A673 (cell line): ENCODE data around the gene TP53. TPM values are rescaled to one million over a fixed set of nuclear protein-coding genes. Genes with fewer than 3 reads are reported as not detected.
A peak's percentile ranks its signal among the peaks of the same experiment; 100 is the strongest.

ENCODE experiments used
- BruUV-seq: library from RNA; stranded (reverse); fragments of 400-500 nt; replicated peaks from 2 replicates; lab custom pipeline; 2021; lab: Mats Ljungman, UMichigan
- CTCF ChIA-PET: fragments of 300-600 bp; sonication (Branson Sonifier 250); formaldehyde crosslinking; loops from one replicate; lab custom pipeline; 2022; ENCODE audit warnings: antibody characterized with exemption; lab: Charles Lee
- POLR2A ChIA-PET: fragments of 300-600 bp; sonication (Branson Sonifier 250); formaldehyde crosslinking; loops from one replicate; lab custom pipeline; 2022; ENCODE audit warnings: antibody characterized with exemption; ENCODE audit not compliant: low non-redundant PET; lab: Charles Lee
- DNase-seq: peaks from one replicate; pipeline ENCODE4 v3.0.0-alpha.2; 2015; ENCODE audit warnings: low spot score
- H3K27ac ChIP-seq: fragments of 200-600 bp; sonication (generic); 2 replicates; pipeline ENCODE4 v1.5.1; 2016; ENCODE audit warnings: mixed run types, low read depth, mild to moderate bottlenecking, mixed read lengths, antibody characterized with exemption, low read length; ENCODE audit not compliant: poor library complexity, severe bottlenecking
- H3K27me3 ChIP-seq: fragments of 200-600 bp; sonication (generic); replicated peaks from 2 replicates; pipeline ENCODE4 v1.6.1; 2017; ENCODE audit warnings: mixed run types, low read depth, mild to moderate bottlenecking, mixed read lengths, antibody characterized with exemption, low read length; ENCODE audit not compliant: insufficient read depth, poor library complexity
- H3K36me3 ChIP-seq: fragments of 200-600 bp; sonication (generic); 2 replicates; pipeline ENCODE4 v1.6.1; 2016; ENCODE audit warnings: mixed run types, mild to moderate bottlenecking, mixed read lengths, antibody characterized with exemption, low read length; ENCODE audit not compliant: insufficient read depth, poor library complexity, severe bottlenecking
- H3K4me1 ChIP-seq: fragments of 200-600 bp; sonication (generic); 2 replicates; pipeline ENCODE4 v1.6.1; 2017; ENCODE audit warnings: mixed run types, mild to moderate bottlenecking, mixed read lengths, antibody characterized with exemption, low read length; ENCODE audit not compliant: insufficient read depth, poor library complexity, severe bottlenecking
- H3K4me3 ChIP-seq: fragments of 200-600 bp; sonication (generic); 2 replicates; pipeline ENCODE4 v1.5.1; 2016; ENCODE audit warnings: low read depth, mixed run types, mild to moderate bottlenecking, mixed read lengths, low read length; ENCODE audit not compliant: poor library complexity, severe bottlenecking
- H3K9me3 ChIP-seq: fragments of 200-600 bp; sonication (generic); 2 replicates; pipeline ENCODE4 v1.6.1; 2016; ENCODE audit warnings: mixed run types, low read depth, mild to moderate bottlenecking, mixed read lengths, antibody characterized with exemption, low read length; ENCODE audit not compliant: poor library complexity, severe bottlenecking
- EZH2 ChIP-seq: fragments of 200-600 bp; sonication (generic); IDR thresholded peaks from 2 replicates; pipeline ENCODE4 v1.6.1; 2017; ENCODE audit warnings: borderline replicate concordance, low read depth, mild to moderate bottlenecking, mixed read lengths, antibody characterized with exemption, low read length; ENCODE audit not compliant: poor library complexity, severe bottlenecking
- intact Hi-C: fragments of 100-400 bp; cut with micrococcal nuclease; formaldehyde crosslinking; loops from one replicate; pipeline ENCODE4 v1.10.0; 2022; ENCODE audit not compliant: unreplicated experiment
- total RNA-seq: library from RNA; stranded (reverse); gene quantifications from 2 replicates; pipeline ENCODE4 v1.2.3, GENCODE V29; 2021
- TF ChIP-seq, protein P1 (sequence below): fragments of 300-800, 200-600 bp; sonication (generic); conservative IDR thresholded peaks from 2 replicates; pipeline ENCODE4 v1.5.1; 2017; ENCODE audit warnings: low read depth, mild to moderate bottlenecking, antibody characterized with exemption, low read length, moderate library complexity, mixed read lengths

Gene TP53
- total RNA-seq, 1 experiment from 2014 or later: 34.8 TPM

DNA sequence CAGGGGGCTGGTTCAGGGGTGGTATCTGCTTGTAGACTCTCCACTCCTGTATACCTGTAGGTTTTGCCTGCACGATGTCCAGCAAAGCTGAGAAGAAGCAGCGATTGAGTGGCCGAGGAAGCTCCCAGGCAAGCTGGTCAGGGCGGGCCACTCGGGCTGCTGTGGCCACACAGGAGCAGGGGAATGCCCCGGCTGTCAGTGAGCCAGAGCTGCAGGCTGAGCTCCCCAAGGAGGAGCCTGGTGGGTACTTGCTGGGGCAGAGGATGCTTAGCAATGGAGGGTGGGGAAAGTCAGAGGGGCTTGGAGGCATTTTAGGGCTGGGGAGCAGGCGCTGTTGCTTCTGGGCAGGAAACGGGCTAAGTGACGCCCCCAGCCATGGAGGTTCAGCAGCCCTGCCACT, 32.4 kb upstream of the TP53 start:
- H3K27me3 ChIP-seq: no peaks in the 10 kb centered on the region
- H3K4me3 ChIP-seq: no peak overlapping the region
- CTCF ChIA-PET: no interaction called here

DNA sequence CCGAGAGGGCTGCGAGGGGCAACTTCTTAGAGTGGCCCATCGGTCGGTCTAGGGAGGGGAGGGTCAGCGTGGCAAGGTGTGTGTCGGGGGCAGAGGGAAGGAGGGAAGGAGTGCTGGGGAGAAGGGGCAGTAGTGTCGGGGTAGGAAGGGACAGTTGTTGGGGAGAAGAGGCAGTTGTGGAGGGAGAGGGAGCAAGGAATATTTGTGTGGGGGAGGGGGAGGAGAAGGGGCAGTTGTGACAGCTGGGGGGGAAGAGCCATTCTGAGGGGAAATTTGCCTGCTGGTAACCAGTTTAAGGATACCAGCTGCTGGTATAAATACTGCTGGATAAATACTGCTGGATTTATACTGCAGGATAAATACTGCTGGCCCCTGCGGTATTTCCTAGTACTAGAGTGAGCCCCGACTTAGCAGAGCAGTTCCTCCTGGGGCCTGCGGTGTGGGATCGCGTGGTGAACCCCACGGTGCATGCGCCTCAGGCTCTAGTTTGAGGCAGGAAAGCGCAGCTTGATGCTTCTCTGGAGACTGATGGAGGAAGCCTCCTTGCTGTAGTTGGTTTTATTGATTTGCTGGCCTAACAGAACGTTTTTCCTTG, 30.6 kb upstream of the TP53 start:
- intact Hi-C loops: loop anchor here (1.0 kb wide), 1 partner anchor 14 kb away; no protein-coding TSS in a partner anchor
- no peak for TF ChIP-seq EZH2
- TF ChIP-seq, protein P1, sequence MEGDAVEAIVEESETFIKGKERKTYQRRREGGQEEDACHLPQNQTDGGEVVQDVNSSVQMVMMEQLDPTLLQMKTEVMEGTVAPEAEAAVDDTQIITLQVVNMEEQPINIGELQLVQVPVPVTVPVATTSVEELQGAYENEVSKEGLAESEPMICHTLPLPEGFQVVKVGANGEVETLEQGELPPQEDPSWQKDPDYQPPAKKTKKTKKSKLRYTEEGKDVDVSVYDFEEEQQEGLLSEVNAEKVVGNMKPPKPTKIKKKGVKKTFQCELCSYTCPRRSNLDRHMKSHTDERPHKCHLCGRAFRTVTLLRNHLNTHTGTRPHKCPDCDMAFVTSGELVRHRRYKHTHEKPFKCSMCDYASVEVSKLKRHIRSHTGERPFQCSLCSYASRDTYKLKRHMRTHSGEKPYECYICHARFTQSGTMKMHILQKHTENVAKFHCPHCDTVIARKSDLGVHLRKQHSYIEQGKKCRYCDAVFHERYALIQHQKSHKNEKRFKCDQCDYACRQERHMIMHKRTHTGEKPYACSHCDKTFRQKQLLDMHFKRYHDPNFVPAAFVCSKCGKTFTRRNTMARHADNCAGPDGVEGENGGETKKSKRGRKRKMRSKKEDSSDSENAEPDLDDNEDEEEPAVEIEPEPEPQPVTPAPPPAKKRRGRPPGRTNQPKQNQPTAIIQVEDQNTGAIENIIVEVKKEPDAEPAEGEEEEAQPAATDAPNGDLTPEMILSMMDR: no peak
- Histone ChIP-seq H3K4me3 (peak overlapping the region; percentile 61), H3K27ac (no peak overlapping the region), H3K4me1 (peaks cover 18% of the 10 kb centered on the region), H3K27me3 (no peaks in the 10 kb centered on the region), H3K9me3 (no peaks in the 10 kb centered on the region), H3K36me3 (no peaks in the 10 kb centered on the region)
- ChIA-PET POLR2A (no interaction called here), CTCF (interaction anchor here (0.6 to 1.4 kb wide), 4 partner anchors 10 to 436 kb away, joined by 3 to 4 read pairs (median 4); partner anchors contain the start of gene SLC2A4)
- DNase-seq: no peak
- no TSS peak for BruUV-seq

More for the DNA sequence above, 32.4 kb upstream of the TP53 start:
- intact Hi-C loops: no loop called here
- Histone ChIP-seq H3K27ac (no peak overlapping the region), H3K4me1 (peaks cover 18% of the 10 kb centered on the region), H3K9me3 (no peaks in the 10 kb centered on the region), H3K36me3 (no peaks in the 10 kb centered on the region)
- POLR2A ChIA-PET: no interaction called here
- no peak for DNase-seq
- BruUV-seq: no TSS peak
- no peak for TF ChIP-seq EZH2
- TF ChIP-seq, protein P1: no peak

DNA sequence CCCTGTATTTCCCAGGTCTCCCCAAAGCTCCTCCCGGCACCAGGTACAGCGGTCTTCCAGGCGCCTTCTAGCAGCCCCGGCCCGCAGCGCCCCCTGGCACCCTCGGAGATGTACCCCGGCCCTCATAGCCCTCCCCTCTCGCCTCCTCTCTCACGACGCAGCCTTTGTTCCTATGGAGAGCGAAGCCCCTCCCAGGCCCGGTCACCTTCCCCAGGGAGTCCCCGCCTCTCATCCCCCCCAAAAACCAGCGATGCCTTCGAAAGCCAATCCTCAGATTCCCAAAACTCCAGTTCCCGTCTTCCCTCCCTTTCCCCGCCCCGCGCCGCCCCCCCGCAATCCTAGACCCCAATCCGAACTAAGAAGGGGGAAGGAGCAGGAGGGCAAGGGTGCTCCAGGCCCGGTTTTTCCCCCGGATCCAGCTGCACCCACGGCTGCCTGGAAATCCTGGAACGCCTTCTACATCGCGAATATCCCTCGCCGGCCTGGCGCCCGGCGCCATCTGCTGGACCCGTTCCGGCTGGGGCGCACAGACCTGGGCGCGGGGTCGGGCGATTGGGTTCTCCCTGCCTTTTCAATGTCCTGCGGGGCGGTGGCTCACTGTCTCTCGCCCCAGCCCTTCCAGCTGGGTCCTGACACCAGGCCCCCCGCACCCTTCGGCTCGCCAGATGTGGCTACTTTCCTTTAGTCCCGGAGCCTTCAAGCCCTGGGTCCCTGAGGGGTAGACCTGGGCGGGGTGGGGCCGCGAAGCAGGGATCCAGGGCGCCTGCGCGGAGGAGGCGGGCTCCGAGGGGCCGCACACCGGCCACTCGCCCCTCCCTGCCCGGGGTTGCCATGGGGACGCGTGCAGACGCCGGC, 29.8 kb upstream of the TP53 start, which contains the start of gene DNAH2:
Gene DNAH2 (plus strand): TSS at position 844 of the 855 bp plus-strand sequence. CDS start 1,991 bp downstream, outside the sequence.
- BruUV-seq: no TSS peak
- DNase-seq: peak; percentile 97
- TF ChIP-seq, protein P1: peak; percentile 57
- no peak for TF ChIP-seq EZH2
- ChIA-PET POLR2A (interaction anchor here (0.7 kb wide), 1 partner anchor 11 kb away, joined by 3 read pairs; no protein-coding TSS in a partner anchor), CTCF (interaction anchor here (0.6 to 1.4 kb wide), 8 partner anchors 11 to 436 kb away, joined by 3 to 4 read pairs (median 4); partner anchors contain the start of genes EFNB3 and SLC2A4)
- Histone ChIP-seq H3K27me3 (no peaks in the 10 kb centered on the region), H3K9me3 (no peaks in the 10 kb centered on the region), H3K27ac (no peak within 1 kb of the TSS), H3K36me3 (no peaks in the 10 kb centered on the region), H3K4me1 (peaks cover 18% of the 10 kb centered on the region), H3K4me3 (peak within 1 kb of the TSS; percentile 61)
- intact Hi-C loops: loop anchor here (1.0 kb wide), 1 partner anchor 13 kb away; no protein-coding TSS in a partner anchor
